ENCODE results near the gene CFI.
"Not testable (repeated sequence)": the region's sequence is repeated elsewhere in the genome, so short reads cannot be mapped to it uniquely, and the experiment has no call there.

CFI gene

DNA sequence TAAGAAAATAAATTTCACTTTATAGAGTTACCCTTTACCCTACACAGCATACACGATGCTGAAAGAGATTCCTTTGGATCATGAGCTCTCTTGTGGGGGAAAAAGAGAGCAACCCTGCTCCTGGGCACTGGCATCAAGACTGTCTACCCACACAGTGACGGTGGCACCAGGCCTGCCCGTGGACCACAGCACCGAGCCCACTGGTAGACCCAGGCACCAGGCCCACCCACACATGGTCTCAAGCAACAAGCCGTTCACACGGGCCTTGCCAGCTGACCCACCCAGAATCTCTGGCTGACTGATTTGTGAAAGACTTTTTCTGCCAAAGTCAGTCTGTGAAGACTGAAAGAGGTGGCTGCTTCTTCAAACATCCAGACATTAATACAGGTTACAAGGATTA is 6.7 kb downstream of the CFI start:
- DNase-seq (ENCODE audit: low spot score) = no peak

GRCh38 chr4:109787807-109788206 is 14.0 kb downstream of the CFI start:
- no peak for DNase-seq (ENCODE audit: low spot score)

DNA sequence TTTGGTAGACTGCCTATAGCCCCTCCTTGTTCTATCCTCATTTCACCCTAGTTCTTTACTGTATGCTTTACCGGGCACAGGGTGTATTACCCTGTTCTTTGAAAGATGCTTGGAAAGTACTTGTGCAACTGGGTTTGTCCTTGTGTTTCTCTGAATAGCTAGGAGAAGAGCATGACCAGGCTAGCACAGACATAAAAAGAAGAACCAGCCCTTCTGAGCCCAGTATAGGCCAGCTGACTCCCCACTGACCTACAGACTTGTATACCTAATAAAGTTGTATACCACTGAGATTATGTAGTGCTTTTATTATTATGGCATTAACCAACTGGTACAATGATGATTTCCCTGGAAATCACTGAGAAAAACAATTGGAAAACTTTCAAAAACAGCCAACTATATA is 15.0 kb downstream of the CFI start:
- DNase-seq (ENCODE audit: low spot score) = no peak

- not testable (repeated sequence) for DNase-seq (ENCODE audit: low spot score)
Observed at GRCh38 chr4:109782092-109782491, 19.7 kb downstream of the CFI start.

- DNase-seq (ENCODE audit: low spot score) = no peak
Observed at GRCh38 chr4:109764789-109765402, 36.9 kb downstream of the CFI start.

GRCh38 chr4:109764376-109764775 is 37.4 kb downstream of the CFI start:
- no peak for DNase-seq (ENCODE audit: low spot score)

DNA sequence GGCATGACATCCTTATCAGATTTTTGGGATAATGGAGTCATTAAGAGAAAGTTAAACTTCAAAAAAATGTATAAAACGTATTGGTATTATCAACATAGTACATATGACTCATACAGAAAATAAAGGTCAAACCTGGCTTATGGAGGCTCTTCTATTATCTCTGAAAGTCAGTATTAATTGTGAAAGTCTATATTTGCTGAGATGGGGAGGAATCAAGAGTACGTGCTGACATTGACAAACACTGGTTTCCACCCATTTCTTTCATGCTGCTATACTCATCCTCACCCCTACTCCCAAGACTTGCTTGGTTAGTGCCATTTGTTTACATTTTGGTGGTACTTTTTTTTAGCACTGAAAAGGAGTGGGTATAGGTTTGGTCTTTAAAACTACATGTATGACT is 41.1 kb downstream of the CFI start:
- no peak for DNase-seq (ENCODE audit: low spot score)

GRCh38 chr4:109755656-109756055 is 46.1 kb downstream of the CFI start:
- no peak for DNase-seq (ENCODE audit: low spot score)

- no peak for DNase-seq (ENCODE audit: low spot score)
Observed at GRCh38 chr4:109754093-109754857, 47.5 kb downstream of the CFI start.

- DNase-seq (ENCODE audit: low spot score) = no peak
Observed at GRCh38 chr4:109752525-109752924, 49.3 kb downstream of the CFI start.

DNA sequence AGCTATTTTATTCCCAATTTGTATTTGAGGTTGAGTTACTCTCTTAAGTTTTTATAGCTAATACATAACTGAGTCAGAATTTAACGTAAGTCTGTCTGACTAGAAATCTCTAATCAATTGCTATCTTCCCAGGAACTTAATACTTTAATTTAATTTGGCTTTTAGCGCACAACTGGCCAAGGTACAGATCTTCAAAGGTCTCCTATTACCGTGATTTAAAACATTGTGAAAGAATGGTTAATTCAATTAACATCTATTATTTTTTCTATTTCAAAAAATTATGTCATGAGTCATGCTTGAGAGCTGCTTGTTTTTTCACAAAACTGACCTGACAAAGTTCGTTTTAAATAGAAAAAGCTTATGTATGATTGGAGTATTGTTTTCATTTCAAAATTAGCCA is 49.9 kb downstream of the CFI start:
- DNase-seq (ENCODE audit: low spot score) = no peak

DNA sequence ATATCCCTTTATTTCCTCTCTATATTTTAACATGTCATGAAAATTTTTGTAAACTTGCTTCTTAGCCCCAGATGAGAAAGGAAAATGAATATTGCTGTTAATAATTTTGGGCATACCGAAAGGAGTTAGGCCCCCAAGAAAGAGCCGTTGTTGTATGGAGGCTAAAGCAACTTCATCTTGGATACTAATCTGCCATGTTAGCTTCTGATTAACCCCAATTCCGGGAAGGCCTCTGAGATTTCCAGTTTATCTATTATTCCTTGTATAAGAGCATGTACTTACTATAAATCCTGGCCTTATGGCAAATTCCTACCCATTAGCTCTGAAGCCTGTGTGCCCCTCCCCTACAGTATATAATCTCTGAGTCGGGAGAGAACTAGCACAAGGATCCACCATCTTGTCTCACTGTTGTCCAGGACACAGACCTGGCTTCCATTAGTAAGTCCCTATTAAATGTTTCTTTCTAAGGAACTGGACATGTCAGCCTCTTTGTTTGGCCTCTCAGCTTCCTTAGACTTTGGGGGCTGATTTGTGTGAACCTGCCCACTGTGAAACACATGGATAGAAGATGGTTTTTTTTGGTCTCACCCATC is 51.1 kb downstream of the CFI start:
- no peak for DNase-seq (ENCODE audit: low spot score)

DNA sequence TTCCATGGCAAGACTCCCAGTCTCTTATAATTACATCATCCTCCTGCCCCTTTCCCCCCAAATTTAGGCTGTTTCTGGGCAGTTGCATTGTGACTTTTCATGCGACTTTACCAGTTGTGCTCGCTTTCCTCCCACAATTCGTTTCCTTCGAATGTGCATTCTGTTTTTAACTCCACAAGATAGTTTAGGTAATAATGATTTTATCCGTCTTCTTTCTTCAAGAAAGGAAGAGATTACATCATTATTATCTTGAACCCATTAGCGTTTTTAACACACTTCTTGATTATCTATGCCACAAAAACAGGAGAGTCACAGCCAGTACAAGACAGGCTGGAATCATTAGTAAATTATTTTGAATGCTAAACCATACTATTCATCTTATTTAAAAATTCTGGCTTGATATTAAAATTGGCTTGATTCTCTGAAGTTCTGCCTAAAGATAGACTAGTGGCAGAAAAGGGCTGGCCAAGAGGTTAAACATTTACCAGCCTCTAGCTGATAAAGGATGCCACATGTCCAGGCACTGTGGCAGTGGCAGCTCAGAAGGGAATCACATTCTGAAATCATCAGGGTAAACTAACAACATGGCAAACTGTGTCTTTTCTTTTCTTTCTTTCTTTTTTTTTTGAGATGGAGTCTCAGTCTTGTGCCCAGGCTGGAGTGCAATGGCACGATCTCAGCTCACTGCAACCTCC is 52.3 kb downstream of the CFI start:
- DNase-seq (ENCODE audit: low spot score) = no peak

DNA sequence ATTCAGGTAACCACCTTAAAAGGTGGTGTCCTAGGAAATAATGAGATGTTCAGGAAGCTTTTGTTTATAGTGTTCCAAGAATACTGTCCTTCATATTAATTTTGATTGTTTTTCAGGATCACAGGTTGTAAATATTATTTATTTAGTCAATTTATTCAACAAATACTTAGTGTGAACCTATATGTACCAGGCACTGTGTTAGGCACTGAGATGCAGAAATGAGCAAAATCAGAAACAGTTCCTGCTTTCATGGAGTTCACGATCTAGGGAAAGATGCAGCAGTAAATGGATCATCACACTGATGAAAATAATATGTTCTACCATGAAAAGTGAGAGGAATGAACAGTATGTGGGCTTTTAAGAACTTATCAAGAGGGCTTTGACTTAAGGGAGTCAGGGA is 53.7 kb downstream of the CFI start:
- no peak for DNase-seq (ENCODE audit: low spot score)

GRCh38 chr4:109746728-109747127 is 55.1 kb downstream of the CFI start:
- DNase-seq (ENCODE audit: low spot score) = no peak

- no peak for DNase-seq (ENCODE audit: low spot score)
Observed at GRCh38 chr4:109745830-109746229, 56.0 kb downstream of the CFI start.

DNA sequence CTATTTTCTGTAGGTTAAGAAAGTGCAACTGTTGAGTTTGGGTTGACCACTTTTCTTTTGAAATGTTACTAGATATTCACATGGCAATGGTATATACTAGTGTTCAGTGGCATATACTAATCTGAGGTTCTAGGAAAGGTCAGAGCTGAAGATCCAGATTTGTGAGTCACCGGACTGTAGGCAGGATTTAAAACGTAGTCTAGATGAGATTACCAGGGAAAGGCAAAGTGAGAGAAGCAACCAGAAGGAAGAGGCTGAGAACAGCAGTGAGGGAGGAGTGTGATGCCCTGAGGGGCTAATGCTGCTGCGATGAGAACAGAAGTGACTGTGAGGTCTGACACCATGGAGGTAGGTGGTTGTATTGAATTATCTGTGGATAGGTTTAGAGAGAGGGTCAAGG is 62.3 kb downstream of the CFI start:
- no peak for DNase-seq (ENCODE audit: low spot score)

DNA sequence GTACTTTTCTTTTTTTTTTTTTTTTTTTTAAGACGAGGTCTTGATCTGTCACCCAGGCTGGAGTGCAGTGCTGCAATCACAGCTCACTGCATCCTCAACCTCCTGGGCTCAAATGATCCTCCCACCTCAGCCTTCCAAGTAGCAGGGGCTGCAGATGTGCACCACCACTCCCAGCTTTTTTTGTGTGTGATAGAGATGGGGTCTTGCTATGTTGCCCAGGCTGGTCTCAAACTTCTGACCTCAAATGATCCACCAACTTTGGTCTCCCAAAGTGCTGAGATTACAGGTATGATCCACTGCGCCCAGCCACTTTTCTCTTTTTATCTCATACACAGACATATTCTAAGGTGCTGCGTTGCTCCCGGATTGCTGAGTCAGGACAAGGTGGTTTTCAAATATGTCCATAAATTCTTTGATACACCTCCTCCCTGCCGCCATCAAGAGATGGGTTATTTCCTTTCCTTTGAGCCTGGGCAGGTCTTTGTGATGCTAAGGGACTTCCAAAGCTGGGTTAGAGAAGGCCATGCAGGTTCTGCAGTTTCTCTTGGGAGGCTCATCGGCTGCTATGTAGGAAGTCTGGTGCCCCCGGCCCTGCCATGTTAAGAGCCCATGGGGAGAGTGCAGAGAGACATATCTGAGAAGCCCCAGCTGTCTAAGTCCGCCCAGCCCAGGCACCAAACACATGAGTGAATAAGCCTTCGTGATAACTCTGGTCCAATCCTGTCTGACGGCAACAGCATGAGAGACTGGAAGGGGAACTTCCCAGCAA is 63.5 kb downstream of the CFI start:
- DNase-seq (ENCODE audit: low spot score) = no peak

GRCh38 chr4:109735566-109736365 is 66.0 kb downstream of the CFI start:
- DNase-seq (ENCODE audit: low spot score) = no peak

GRCh38 chr4:109733728-109734127 is 68.1 kb downstream of the CFI start:
- DNase-seq (ENCODE audit: low spot score) = no peak
